ENCODE results near the gene GFOD2.

The GFOD2 gene

DNA sequence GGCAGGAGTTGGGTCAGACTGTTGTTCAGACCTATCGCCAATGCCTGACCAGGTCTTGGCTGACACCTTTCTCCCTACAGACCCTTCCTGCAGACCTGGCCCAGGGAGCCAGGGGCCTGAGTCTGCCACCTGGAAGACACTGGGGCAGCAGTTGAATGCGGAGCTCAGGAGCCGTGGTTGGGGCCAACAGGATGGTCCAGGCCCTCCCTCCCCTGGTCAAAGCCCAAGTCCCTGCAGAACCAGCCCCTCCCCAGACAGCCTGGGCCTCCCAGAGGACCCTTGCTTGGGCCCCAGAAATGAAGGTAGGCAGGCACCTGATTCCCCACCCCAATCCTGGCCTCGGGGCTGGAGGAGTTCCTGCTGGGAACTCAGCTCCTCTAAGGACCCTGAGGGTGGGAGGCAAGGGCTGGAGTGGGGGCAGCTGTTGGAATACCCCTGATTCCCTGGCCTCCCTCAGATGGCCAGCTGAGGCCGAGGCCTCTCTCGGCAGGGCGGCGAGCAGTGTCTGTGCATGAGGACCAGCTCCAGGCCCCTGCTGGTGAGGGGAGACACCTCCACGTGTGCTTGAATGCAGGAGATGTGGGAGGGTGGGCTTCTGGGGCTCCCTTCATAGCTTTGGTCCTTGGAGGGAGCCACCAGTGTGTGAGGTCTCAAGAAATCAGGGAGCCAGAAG, 62.6 kb downstream of the GFOD2 start:
- no peak for DNase-seq

DNA sequence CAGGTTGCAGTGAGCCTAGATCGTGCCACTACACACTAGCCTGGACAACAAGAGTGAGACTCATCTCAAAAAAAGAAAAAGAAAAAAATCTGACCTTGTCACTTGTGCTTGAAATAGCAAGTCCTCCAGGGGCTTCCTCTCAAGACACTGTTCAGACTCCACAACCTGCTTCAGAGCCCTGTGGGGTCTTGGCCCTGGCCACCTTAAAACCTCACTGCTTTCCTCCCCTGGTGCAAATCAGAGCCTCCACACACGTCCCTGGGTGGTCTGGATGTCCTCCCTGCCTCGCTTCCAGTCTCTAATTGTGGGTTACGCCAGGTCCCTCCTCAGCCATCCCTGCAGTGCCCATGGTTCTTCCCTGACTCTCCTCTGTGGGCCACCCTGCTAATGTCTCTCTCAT, 63.8 kb downstream of the GFOD2 start:
- no peak for DNase-seq

DNA sequence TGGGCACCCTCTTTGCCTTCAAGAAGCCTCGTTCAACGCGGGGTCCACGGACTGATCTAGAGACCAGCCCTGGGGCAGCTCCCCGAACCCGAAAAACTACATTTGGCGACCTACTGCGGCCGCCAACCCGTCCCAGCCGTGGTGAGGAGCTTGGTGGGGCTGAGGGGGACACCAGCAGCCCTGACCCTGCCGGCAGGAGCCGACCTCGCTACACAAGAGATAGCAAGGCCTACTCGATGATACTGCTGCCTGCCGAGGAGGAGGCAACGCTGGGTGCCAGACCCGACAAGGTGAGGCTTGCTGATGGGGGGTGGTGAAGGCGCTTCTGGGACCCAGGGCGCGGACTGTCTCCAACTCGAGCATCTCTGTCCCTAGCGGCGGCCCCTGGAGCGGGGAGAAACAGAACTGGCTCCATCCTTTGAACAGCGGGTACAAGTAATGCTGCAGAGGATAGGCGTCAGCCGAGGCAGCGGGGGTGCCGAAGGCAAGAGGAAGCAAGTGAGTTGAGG, 64.7 kb downstream of the GFOD2 start:
- no peak for DNase-seq

GRCh38 chr16:67653789-67654402, 65.2 kb downstream of the GFOD2 start:
- DNase-seq: no peak

- DNase-seq: no peak
Measured at GRCh38 chr16:67653128-67653788, 65.9 kb downstream of the GFOD2 start.

- DNase-seq: no peak
Measured at GRCh38 chr16:67652578-67653127, 66.5 kb downstream of the GFOD2 start.

- DNase-seq: no peak
Measured at GRCh38 chr16:67651847-67652246, 67.3 kb downstream of the GFOD2 start.

GRCh38 chr16:67651039-67651438, 68.1 kb downstream of the GFOD2 start:
- no peak for DNase-seq

DNA sequence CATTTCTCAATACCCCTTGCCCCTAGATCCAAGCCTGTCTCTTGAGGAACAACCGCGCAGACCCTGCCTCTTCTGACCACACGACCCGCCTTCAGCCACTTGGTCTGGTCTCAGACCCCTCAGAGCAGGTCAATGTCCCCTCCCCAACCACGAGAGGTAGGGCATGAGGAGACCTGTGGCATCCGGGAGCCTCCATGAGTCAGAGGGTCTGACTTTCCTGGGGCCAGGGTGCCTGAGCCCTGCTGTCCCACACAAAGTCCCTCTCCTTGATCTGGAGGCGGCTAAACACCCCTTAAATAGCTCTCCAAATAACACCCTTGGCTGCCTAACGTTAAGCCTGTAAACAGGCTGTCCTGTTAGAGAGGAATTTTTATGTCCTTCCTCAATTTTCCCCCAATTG, 69.1 kb downstream of the GFOD2 start:
- DNase-seq: no peak

DNA sequence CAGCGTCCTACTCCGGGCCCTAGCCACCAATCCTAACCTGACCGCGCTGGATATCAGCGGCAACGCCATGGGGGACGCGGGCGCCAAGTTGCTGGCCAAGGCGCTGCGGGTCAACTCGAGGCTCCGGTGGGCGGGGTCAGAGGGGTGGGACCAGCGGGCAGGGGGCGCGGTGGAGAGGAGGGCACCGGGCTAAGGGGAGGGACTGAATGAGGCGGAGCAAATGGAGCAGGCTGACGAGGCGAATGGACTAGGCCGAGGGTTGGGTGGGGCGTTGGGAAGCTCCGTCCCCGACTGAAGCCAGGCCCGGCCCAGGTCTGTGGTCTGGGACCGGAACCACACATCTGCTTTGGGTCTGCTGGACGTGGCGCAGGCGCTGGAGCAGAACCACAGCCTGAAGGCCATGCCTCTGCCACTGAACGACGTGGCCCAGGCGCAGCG, 69.6 kb downstream of the GFOD2 start:
- no peak for DNase-seq

DNA sequence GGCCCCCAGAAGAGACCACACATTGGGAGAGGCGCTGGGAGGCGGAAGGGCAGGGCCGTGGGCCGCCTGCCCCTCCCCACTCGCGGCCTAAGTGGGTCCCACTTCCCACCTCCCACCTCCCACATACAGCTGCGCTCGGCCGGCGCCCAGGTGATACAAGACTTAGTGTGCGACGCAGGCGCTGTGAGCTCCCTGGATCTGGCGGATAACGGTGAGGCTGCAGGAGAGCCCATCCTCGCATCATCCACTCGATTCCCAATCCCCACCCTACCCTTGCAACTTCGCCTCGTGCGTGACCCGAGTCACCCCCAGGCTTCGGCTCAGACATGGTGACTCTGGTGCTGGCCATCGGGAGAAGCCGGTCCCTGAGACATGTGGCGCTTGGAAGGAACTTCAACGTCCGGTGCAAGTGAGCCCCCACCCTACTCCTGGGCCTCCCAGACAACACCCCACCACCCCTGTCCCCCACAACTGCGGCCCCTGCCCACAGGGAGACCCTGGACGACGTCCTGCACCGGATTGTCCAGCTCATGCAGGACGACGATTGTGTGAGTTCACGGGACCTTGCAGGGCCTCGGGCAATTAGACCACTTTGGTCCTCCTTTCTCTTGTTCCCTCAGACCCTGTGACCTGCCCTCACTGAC, 70.2 kb downstream of the GFOD2 start:
- no peak for DNase-seq

DNA sequence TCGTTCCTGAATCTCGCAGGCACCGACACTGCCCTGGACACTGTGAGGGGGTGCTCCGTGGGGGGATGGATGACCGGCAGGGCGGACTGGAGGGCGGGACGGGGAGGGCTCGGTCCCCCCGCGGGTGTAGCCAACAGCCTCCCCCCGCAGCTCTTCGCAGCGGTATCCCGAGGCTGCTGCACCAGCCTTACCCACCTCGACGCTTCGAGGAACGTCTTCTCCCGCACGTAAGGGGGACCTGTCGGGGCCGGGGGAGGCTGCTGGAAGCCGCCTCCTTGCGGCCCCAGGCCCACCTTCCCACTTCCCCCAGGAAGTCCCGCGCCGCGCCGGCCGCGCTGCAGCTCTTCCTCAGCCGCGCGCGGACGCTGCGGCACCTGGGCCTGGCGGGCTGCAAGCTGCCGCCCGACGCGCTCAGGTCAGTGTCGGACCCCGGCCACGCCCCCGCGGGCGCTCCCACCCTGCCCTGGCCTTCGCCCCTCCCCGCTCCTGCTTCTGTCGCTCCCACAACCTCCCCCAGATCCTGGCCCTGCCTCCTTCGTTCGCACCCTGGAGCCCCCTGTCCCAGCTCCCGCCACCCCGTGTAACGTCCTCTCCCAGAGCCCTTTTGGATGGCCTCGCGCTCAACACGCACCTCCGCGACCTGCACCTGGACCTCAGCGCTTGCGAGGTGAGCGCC, 70.9 kb downstream of the GFOD2 start:
- DNase-seq: no peak

GRCh38 chr16:67647681-67648080, 71.4 kb downstream of the GFOD2 start:
- no peak for DNase-seq

DNA sequence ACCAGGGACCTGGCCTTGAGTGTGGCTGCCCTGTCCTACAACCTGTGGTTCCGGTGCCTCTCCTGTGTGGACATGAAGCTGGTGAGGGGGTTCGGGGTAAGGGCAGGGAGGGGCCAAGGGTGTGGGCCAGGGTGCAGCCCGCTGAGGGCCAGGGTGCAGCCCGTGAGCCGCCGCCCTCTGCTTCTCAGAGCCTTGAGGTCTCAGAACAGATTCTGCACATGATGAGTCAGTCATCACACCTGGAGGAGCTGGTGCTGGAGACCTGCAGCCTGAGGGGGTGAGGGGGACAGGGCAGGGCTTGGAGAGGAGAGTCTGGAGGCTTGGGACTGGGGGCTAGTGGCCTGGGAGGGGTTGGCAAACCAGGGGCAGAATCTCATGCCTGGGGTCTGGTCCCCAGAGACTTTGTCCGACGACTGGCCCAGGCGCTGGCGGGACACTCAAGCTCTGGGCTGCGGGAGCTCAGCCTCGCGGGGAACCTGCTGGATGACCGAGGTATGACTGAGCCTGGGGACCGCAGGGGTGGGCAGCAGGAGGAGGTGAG, 71.9 kb downstream of the GFOD2 start:
- no peak for DNase-seq

DNA sequence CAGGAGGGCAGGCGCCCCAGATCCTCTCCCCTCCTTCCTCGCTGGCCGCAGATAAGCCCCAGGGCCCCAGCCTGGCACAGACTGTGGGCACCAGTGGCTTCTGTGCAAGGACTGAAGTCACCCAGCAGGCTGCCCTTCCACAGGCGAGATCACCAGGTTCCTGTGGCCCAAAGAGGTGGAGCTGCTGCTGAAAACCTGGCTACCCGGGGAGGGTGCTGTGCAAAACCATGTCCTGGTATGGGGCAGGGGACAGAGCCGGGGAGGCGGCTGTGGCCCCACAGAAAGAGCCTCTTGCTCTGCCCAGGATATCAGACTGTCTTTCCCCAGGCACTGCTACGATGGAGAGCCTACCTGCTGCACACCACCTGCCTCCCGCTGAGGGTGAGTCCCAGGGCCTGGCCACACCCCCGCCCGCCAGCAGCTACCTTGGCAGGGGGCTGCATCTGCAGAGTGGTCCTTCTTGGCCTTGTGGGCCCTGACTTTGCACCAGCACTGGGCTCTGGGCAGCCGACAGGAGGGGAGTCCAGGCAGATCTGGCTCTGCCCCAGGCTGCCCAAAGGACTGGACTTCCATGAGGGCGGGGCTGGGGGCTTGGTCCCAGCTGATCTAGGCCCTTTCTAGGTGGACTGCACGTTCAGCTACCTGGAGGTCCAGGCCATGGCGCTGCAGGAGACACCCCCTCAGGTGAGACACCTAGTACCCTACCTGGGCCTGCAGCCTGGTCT, 73.6 kb downstream of the GFOD2 start:
- DNase-seq: no peak

DNA sequence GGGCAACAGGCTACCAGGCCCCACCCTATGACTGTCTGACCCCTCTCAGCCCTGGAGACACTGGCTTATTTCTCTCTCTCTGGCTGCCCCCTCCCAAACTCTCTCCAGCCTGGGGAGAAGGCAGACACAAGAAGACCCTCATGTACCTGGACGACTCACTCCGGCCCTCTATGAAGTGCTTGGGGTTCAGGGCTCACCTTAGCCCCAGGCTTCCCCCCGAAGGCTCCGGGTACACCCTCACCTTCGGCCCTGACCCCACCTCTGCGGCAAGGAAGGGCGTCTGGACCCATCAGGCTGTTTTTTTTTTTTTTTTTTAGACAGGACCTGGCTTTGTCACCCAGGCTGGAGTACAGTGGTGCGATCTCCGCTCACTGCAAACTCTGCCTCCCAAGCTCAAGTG, 75.1 kb downstream of the GFOD2 start:
- DNase-seq: no peak

GRCh38 chr16:67641779-67642708, 77.1 kb downstream of the GFOD2 start:
- DNase-seq: no peak

- no peak for DNase-seq
Measured at GRCh38 chr16:67637625-67638024, 81.5 kb downstream of the GFOD2 start.

- no peak for DNase-seq
Measured at GRCh38 chr16:67636713-67637112, 82.4 kb downstream of the GFOD2 start.

- no peak for DNase-seq
Measured at GRCh38 chr16:67632415-67633172, 86.5 kb downstream of the GFOD2 start.

All from stimulated activated CD4-positive, alpha-beta T cell treated with anti-CD3 and anti-CD28 coated beads, Interleukin-12 subunit alpha, Interleukin-12 subunit beta, amount 100 ng/mL, for 4 hours (primary cell).